Smooth muscle cell (in vitro differentiated cells): ENCODE measurements around the gene GMDS. TPM values are rescaled to one million over a fixed set of nuclear protein-coding genes. Genes with fewer than 3 reads are reported as not detected.

Experiments
- DNase-seq: peaks from one replicate; lab custom pipeline; 2025; ENCODE audit not compliant: unreplicated experiment; lab: John Stamatoyannopoulos, UW
- H2AFZ ChIP-seq: fragments of 200-600 bp; sonication (generic); 2 replicates; pipeline ENCODE4 v1.6.0; 2016; ENCODE audit warnings: antibody characterized with exemption, low read depth, mild to moderate bottlenecking
- H3F3A ChIP-seq: fragments of 200-600 bp; sonication (generic); 2 replicates; pipeline ENCODE4 v1.6.0; 2017; ENCODE audit warnings: antibody characterized with exemption, low read depth
- H3K27ac ChIP-seq: fragments of 200-600 bp; sonication (generic); 2 replicates; pipeline ENCODE4 v1.5.1; 2016; ENCODE audit warnings: low read depth, mild to moderate bottlenecking
- H3K27me3 ChIP-seq: fragments of 200-600 bp; sonication (generic); 2 replicates; pipeline ENCODE4 v1.6.1; 2016; ENCODE audit warnings: low read depth, mild to moderate bottlenecking
- H3K36me3 ChIP-seq: fragments of 200-600 bp; sonication (generic); 2 replicates; pipeline ENCODE4 v1.5.1; 2016; ENCODE audit warnings: low read depth
- H3K4me1 ChIP-seq: fragments of 200-600 bp; sonication (generic); 2 replicates; pipeline ENCODE4 v1.5.1; 2016; ENCODE audit warnings: low read depth
- H3K4me2 ChIP-seq: fragments of 200-600 bp; sonication (generic); 2 replicates; pipeline ENCODE4 v1.6.0; 2016; ENCODE audit warnings: mild to moderate bottlenecking
- H3K4me3 ChIP-seq: fragments of 200-600 bp; sonication (generic); 2 replicates; pipeline ENCODE4 v1.5.1; 2016; ENCODE audit warnings: mild to moderate bottlenecking
- H3K79me2 ChIP-seq: fragments of 200-600 bp; sonication (generic); 2 replicates; pipeline ENCODE4 v1.6.0; 2016; ENCODE audit warnings: low read depth, mild to moderate bottlenecking
- H3K9ac ChIP-seq: fragments of 200-600 bp; sonication (generic); 2 replicates; pipeline ENCODE4 v1.6.0; 2016; ENCODE audit warnings: low read depth
- H3K9me3 ChIP-seq: fragments of 200-600 bp; sonication (generic); replicated peaks from 2 replicates; pipeline ENCODE4 v1.5.1; 2016; ENCODE audit warnings: low read depth
- H4K20me1 ChIP-seq: fragments of 200-600 bp; sonication (generic); 2 replicates; pipeline ENCODE4 v1.6.0; 2016; ENCODE audit warnings: low read depth
- WGBS: methylation state at CpG from one replicate; pipeline ENCODE4 v1.1.7; 2016; ENCODE audit warnings: low lambda C conversion rate; 5-methylcytosine and 5-hydroxymethylcytosine counted together
- polyA plus RNA-seq: library from polyadenylated mRNA; unstranded; fragments of >200 nt; fragmentation: Nextera tagmentation; extraction: Ambion mirVana; gene quantifications from 2 replicates; pipeline ENCODE4 v1.2.1, GENCODE V29; 2016
- total RNA-seq: library from RNA; depleted of rRNA; stranded (reverse); fragments of >200 nt; gene quantifications from 2 replicates; pipeline ENCODE4 v1.2.3, GENCODE V29; 2014
- TF ChIP-seq, protein P1 (sequence below): fragments of 200-600 bp; sonication (generic); IDR thresholded peaks from 2 replicates; pipeline ENCODE4 v1.5.1; 2017; ENCODE audit warnings: borderline replicate concordance, mild to moderate bottlenecking, antibody characterized with exemption; ENCODE audit not compliant: insufficient read depth, poor library complexity, severe bottlenecking

Gene GMDS
- total and polyA plus RNA-seq, 2 experiments from 2014 or later = 3.7 to 8.5 TPM

DNA sequence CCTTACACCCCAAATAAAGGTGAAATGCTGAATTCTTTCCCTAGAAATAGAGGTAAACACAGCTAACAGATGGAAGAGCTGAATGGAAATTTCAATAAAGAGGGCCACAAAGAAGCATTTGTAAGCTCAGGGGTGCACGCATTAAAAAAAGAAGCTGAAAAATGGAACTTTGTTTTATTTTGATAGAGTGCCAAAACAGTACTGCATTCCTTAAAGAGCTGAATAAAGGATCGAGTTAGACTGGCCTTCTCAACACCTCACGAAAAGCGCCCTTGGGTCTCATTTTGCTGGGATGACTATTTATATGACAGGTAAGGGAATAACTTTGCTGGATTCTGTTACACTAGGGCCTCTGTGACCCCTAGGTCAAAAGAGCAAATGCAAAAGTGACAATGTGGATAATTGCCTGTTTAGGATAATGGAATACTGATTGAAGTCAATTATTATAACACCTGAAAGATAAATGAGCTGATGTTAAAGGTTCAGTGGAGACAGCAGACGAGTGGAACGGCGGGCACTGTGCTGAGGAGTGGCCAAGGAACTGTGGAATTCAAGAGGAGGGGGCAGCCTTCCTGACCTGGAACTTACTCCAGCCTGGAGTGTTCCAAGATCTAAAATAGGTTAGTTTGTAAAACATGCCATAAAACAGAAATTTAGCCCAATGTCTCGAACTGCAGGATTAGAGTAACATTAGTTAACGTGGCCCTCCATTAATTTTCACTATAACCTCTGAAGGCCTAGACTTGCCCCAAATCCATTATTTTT lies 467.3 kb downstream of the GMDS start:
- no peak overlapping the region for H3K4me3 ChIP-seq
- TF ChIP-seq, protein P1, sequence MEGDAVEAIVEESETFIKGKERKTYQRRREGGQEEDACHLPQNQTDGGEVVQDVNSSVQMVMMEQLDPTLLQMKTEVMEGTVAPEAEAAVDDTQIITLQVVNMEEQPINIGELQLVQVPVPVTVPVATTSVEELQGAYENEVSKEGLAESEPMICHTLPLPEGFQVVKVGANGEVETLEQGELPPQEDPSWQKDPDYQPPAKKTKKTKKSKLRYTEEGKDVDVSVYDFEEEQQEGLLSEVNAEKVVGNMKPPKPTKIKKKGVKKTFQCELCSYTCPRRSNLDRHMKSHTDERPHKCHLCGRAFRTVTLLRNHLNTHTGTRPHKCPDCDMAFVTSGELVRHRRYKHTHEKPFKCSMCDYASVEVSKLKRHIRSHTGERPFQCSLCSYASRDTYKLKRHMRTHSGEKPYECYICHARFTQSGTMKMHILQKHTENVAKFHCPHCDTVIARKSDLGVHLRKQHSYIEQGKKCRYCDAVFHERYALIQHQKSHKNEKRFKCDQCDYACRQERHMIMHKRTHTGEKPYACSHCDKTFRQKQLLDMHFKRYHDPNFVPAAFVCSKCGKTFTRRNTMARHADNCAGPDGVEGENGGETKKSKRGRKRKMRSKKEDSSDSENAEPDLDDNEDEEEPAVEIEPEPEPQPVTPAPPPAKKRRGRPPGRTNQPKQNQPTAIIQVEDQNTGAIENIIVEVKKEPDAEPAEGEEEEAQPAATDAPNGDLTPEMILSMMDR = no peak
- no peaks in the 10 kb centered on the region for H3K9me3 ChIP-seq
- 94% methylated on average over 9 of the region's 9 CpGs for WGBS
- no peak overlapping the region for H3K27ac ChIP-seq
- no peak for DNase-seq
- H3F3A ChIP-seq = no peaks in the 10 kb centered on the region
- peaks cover 8% of the 10 kb centered on the region for H3K27me3 ChIP-seq
- no peaks in the 10 kb centered on the region for H3K4me1 ChIP-seq
- H4K20me1 ChIP-seq = no peaks in the 10 kb centered on the region
- no peaks in the 10 kb centered on the region for H3K36me3 ChIP-seq
- no peak overlapping the region for H3K9ac ChIP-seq
- no peak overlapping the region for H2AFZ ChIP-seq
- H3K79me2 ChIP-seq = no peaks in the 10 kb centered on the region
- H3K4me2 ChIP-seq = no peak overlapping the region

DNA sequence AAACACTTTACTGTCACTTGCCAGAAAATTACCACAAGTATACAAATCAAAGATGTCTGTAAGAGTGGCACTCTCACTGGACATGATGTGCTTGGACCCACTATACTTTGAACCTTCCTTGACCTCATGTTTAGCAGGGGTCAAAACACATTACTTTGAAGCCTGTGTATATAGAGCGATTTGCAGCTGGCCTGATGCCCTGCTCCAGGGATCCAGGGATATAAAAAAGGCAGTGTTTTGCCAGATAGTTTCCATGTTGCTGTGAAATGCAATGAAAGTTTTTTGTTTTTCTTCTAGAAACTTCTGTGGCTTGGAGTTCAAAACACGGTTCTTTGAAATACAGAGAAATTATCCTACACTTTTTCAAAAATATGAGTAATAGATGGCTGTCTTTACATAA lies 470.0 kb downstream of the GMDS start:
- Histone ChIP-seq H3K27me3 (peaks cover 13% of the 10 kb centered on the region), H3K36me3 (no peaks in the 10 kb centered on the region), H3K79me2 (no peaks in the 10 kb centered on the region), H3F3A (no peaks in the 10 kb centered on the region), H3K9me3 (no peaks in the 10 kb centered on the region), H3K27ac (no peak overlapping the region), H3K4me3 (no peak overlapping the region), H3K4me2 (no peak overlapping the region), H4K20me1 (no peaks in the 10 kb centered on the region), H3K4me1 (no peaks in the 10 kb centered on the region), H2AFZ (no peak overlapping the region), H3K9ac (no peak overlapping the region)
- TF ChIP-seq, protein P1 = no peak
- 99% methylated on average over 2 of the region's 2 CpGs for WGBS
- DNase-seq = no peak

DNA sequence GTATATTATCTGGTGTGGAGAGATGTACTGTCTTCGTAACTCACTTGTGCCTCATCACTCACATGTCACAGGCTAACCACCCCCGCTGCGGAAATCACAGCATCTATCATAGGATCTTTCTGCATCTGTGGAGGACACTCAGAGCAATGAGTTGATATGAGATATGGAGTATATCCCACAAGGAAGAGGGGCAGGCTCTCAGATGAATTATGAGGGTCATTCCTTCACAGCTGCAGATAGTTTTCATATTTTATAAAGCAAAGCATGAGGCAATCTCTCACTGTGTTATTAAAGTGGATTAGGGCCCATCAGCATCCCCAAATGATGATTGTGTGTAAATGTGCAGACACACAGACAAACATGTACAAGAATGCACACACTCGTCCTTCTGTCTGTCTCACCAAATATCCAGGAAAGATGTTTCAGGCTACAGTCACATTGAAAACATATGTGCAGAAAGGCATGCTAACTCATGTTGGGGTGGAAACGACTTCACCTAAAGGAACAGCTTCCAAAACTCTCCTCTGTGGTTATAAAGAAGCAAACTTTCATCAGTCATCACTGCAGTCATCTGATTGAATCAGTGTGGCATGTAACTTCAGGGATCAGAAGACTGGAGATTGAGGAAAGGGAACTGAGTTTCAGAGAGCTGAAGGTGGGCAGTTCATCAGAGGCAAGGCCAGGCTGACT lies 471.0 kb downstream of the GMDS start:
- TF ChIP-seq, protein P1 = no peak
- no peak overlapping the region for H2AFZ ChIP-seq
- H3K4me2 ChIP-seq = no peak overlapping the region
- no peaks in the 10 kb centered on the region for H3K36me3 ChIP-seq
- WGBS = 92% methylated on average over 5 of the region's 5 CpGs
- H3K9ac ChIP-seq = no peak overlapping the region
- no peaks in the 10 kb centered on the region for H3K4me1 ChIP-seq
- H4K20me1 ChIP-seq = no peaks in the 10 kb centered on the region
- no peak for DNase-seq
- H3K4me3 ChIP-seq = no peak overlapping the region
- peaks cover 13% of the 10 kb centered on the region for H3K27me3 ChIP-seq
- no peak overlapping the region for H3K27ac ChIP-seq
- no peaks in the 10 kb centered on the region for H3K79me2 ChIP-seq
- H3F3A ChIP-seq = no peaks in the 10 kb centered on the region
- no peaks in the 10 kb centered on the region for H3K9me3 ChIP-seq
